HuH-7.5 (cell line): ENCODE data around the gene CDR2L.
"Not testable (repeated sequence)": the region's sequence is repeated elsewhere in the genome, so short reads cannot be mapped to it uniquely, and the experiment has no call there.

Source experiments
- DNase-seq: peaks from one replicate; pipeline ENCODE4 v3.0.0; 2011; ENCODE audit warnings: low spot score

CDR2L gene

DNA sequence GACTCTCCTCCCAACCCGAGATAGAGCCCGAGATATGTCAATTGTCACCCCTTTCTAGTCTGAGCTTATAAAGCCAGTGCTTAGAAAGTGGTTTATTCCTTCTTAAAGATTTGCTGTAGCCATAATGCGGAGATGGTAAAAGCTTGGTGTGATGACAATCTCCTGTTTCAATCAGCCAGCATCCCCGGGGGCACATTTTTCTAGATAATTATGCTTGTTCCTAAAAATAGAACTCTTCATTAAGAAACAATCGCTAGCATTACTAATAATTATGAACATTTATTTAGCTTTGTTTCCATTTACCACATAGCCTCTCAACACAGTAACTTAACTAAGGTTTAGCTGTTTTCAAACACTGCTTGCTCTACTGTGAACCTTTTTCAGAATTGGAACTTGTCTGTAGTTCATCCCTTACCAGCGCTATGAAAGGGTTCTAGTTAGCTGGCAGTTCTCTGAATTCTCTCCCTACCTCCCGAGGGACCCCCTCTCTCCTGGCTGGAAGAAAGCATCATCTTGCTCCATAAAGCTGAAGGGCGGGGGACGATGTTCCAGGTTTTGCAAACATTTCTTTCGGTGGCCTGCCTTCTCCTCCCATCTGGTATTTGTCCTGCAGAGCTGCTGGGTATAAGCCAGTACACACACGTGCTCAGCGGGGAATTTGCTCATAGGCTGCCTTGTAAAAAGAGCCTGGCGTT, 24.1 kb downstream of the CDR2L start:
- no peak for DNase-seq

DNA sequence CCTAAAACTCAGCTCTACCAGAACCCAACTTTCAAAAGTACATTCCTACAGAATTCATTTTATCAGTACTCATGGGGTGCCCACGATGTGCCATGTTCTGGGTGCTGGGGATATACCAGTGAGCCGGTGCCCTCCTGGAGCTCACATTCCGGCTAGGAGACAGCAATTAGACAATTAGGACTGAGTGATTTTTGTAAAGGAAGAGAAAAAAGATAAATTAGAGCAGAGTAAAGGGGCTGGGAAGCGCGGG, 24.6 kb downstream of the CDR2L start:
- no peak for DNase-seq

DNA sequence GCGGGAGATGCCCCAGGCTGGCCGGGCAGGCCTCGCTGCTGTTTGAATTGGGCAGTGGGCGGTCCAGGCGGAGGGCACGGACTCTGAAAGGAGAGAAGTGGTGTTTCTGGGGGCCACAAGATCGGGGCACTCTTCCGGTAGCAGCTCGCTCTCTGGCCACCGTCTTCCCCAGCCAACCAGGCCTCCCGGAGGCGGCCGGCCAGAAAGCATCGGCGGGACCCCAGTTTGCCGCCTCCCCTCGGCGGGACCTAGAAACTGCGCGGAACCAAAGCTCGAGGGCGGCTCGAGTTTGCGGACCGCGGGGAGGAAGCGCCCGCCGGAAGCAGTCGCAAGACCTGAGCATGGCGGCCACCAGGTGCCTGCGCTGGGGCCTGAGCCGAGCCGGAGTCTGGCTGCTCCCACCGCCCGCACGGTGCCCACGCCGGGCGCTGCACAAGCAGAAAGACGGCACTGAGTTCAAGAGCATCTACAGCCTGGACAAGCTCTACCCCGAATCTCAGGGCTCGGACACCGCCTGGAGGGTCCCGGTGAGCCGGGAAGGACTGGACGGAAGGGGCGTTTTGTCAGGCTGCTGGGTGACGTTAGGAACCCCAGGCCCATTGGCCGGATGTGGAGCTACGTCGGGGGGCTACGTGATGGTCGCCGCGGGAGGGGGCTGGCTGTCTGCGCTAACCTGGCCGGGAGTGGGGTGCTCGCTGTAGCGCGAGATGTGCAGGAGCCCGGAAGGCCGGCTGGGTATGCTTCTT, 25.1 kb downstream of the CDR2L start, which contains the start of gene MRPL58:
MRPL58 (plus strand) TSS at position 325 of the 746 bp plus-strand sequence; CDS start at position 342, 17 bp downstream.
- peak; percentile 79 for DNase-seq

DNA sequence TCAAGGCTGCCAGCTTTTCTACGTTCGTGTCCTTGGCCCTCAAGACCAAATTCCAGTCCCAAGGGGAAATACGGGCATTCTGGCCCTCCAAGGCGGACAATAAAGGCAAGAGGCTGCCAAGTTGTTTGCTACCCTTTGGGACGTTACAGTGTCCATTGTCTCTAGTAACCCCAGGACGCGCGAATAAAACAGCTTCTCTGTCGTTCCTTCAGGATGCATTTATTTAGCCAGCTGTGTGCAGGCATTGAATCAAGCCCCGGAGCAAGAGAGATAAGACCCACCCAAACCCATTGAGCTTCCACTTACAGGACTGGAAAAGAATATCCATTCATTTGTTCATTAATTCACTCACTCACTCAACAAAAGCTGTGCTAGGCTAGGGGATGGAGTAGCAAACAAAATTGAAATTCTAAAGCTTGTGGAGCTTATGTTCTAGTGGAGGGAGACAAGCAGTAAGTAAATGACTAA, 25.7 kb downstream of the CDR2L start:
- no peak for DNase-seq

DNA sequence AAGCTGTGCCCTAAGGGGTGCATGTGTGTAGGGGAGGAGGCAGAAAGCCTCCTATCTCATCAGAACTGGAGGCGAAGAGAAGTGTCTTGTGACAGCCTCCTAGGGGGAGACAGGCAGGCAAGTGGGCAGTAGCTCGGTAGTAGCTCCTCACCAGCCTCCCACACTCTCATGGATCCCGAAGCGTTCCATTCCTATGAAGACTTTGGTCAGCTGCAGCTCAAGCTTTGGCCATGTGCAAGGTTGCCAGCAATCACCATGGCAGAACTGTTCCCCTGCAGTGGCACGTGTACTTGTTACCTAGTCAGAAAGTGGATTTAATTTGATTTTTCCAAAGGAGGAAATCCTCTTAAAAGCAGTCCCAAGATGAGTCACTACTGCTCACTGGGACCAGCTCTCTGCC, 31.7 kb downstream of the CDR2L start:
- no peak for DNase-seq

DNA sequence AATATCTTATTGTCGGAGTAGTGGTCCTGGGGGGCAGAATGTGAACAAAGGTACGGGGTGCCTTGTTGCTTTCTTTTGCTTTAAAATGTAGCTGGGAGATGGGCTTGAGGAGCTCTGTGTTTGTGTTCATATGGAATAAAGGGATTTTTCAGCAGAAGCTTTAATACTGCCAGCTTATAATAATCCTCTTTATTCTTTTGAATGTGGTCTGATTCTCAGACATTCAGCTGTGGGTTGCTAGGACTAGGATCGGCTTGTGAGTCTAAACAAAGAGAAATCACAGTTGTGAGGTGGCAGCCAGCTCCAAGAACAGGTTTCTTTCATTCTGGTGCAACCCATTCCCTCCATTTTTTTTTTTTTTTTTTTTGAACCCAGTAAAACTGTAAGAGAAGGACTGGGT, 32.3 kb downstream of the CDR2L start:
- no peak for DNase-seq

DNA sequence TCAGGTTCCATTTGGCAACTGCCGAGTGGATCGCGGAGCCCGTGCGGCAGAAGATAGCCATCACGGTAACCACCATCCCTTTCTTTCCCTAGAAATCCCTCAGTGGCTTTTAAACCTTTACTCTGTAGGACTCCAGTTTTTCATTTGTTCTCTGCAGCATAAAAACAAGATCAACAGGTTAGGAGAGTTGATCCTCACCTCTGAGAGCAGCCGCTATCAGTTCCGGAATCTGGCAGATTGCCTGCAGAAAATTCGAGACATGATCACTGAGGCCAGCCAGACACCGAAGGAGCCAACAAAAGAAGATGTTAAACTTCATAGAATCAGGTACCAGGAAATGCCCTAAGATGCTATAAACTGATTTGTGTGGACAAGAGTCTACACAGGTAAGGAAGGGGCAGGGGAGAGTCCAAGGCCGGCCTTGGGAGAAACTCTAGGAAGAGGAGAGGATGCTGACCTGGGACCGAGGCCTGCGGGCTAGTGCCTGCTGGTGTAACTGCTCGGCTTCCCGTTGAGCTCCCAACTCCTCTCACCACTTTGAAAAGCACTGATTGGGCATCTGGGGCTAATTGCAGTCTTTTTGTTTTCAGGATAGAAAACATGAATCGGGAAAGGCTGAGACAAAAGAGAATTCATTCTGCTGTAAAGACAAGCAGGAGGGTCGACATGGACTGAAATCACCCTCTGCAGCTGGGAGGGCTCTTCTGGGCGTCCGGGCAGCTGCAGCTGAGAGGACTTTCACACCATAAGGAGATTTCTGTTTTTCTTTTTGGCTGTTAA, 33.1 kb downstream of the CDR2L start:
- DNase-seq, result no peak

DNA sequence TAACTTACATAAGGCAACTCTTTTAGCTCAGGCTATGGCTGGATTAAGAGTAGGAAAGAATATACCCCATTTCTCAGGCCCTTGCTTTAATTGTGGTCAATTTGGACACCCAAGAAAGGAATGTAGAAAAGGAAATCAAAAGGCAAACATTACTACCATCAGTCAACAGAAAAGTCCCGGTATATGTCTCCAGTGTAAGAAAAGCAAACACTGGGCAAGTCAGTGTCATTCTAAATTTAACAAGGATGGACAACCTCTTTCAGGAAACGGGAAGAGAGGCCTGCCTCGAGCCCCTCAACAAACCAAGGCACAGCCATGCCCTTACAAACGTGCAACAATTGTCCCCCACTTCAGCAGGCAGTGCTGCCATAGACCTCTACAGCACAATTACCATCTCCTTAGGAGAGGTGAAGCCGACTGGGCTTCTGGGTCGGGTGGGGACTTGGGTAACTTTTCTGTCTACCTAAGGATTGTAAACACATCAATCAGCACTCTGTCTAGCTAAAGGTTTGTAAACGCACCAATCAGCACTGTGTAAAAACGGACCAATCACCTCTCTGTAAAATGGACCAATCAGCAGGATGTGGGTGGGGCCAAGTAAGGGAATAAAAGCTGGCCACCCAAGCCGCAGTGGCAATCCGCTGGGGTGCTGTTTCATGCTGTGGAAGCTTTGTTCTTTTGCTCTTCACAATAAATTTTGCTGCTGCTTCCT, 37.4 kb downstream of the CDR2L start:
- no peak for DNase-seq

DNA sequence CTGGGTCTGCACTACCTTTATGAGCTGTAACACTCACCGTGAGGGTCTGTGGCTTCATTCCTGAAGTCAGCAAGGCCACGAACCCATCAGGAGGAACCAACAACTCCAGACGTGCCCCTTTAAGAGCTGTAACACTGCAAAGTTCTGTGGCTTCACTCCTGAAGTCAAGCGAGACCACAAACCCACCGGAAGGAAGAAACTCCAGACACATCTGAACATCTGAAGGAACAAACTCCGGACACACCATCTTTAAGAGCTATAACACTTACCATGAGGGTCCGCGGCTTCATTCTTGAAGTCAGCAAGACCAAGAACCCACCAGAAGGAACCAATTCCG, 37.9 kb downstream of the CDR2L start:
- not testable (repeated sequence) for DNase-seq

DNA sequence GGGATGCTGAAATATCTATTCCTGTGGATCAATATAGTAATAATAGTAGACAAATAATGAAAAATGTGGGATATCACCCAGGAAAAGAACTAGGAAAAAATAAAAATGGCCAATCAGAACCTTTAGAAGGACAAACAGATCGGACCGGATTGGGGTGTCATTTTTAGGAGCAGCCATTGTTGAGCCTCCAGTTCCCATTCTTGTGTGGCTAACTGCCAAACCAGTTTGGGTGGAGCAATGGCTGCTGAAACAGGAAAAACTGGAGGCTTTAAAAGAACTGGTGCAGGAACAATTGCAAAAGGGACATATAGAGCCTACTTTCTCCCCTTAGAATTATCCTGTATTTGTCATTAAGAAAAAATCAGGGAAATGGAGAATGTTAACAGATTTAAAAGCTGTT, 39.2 kb downstream of the CDR2L start:
- not testable (repeated sequence) for DNase-seq

DNA sequence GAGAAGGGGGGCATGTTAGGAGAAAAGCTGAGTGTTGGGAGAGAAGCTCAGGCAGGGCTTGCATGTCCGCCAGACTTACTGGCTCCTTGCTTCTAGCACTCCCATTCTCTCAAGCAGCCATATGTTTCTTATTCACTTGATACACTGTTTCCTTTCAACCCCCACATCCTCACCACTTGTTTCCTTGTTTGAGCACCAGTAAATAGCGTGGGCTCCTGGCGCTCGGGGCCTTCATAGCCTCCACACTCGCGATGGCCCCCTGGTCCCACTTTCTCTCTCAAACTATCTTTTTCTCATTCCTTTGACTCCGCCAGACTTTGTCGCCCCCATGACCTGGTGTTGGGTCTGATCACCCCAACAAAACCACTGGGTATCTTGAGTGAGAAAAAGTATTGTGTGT, 42.7 kb downstream of the CDR2L start:
- DNase-seq, result no peak

DNA sequence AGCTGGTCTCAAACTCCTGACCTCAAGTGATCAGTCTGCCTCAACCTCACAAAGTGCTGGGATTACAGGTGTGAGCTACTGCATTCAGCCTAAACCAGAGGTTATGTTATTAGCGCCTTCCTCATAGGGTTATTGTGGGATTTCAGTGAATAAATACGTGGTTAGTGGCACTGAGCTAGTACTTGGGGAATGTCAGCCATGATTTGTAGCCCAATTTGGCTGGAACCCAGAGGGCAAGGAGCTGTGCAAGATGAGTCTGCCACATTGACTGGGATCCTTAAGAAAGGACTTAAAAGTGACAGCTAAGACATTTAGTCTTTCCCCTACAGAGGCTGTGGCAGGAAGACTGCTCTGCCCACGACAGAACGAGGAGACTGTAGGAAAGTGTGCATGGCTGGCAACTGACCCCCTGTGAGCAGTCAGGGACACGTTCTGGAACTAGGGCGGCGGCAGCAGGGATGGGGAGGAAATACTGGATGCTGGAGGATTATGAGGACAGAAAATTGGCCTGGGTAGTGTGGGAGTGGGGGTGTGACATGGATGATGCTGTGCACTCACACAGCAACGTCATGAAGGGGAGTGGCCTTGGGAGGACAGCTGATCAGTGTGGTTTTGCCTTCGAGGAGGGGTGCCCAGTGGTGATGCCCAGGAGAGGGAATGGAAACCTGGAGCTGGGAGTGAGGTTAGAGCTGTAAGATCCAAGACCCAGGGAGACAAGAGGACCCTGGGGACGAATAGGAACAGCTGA, 44.7 kb downstream of the CDR2L start:
- DNase-seq, result no peak

DNA sequence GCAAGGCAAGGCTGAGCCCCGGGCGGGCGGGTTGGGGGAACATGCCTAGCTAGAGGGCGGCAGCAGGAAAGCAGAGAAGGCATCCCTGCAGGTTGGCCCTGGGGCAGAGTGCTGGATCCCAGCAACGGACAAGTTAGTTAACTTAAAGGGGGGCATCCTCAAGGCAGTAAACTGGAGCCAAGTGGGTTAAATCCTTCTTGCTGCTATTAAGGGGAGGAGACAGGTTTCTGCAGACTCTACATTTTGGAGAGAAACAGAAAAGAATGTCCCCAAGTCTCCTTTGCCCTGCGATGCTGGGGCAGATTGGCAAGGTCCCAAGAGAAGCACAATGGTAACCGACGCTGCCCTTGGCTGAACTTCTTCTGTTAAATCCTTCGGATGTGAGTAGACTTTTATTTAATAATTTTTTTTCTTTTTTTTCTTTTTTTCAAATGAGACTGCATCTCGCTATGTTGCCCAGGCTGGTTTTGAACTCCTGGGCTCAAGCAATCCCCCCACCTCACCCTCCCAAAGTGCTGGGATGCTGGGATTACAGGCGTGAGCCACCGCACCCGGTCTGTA, 45.4 kb downstream of the CDR2L start:
- no peak for DNase-seq

DNA sequence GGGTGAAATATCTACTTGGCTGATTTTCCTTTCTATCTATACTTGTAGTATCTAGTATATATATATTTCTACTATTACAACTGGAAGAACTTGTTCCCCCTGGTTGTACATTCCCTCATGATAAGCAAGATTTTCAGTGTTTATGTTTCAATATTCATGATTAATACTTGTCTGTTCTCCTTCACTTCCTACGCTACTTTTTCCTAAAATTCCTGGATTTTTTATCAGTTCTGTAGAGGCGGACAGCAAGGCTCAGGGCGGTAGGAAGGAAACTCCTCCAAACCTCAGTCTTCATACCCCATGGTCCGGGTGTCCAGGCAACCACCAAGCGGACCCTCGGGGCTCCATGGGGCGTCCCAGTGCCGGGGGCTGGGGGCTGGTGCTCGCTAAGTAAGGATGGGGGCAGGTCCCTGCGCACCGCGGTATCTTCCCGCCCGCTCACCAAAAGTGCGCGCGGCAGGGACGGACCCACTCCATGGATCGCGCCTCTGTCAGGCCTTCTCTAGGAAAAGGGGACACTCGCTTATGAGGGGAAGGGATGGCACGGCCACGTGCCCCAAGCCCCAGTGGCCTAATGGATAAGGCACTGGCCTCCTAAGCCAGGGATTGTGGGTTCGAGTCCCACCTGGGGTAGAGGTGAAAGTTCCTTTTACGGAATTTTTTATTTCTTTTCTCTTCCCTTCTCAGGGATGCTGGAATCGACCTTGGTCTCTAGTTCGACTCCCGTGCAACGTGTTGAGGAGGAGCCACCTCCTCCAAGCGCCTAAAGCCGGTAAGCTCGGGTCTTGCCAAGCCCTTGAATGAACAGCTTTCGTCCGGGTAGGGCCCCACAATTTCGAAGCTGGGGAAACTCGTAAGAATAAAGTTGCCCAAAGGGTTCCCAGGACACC, 46.2 kb downstream of the CDR2L start:
- DNase-seq, result peak; percentile 60

DNA sequence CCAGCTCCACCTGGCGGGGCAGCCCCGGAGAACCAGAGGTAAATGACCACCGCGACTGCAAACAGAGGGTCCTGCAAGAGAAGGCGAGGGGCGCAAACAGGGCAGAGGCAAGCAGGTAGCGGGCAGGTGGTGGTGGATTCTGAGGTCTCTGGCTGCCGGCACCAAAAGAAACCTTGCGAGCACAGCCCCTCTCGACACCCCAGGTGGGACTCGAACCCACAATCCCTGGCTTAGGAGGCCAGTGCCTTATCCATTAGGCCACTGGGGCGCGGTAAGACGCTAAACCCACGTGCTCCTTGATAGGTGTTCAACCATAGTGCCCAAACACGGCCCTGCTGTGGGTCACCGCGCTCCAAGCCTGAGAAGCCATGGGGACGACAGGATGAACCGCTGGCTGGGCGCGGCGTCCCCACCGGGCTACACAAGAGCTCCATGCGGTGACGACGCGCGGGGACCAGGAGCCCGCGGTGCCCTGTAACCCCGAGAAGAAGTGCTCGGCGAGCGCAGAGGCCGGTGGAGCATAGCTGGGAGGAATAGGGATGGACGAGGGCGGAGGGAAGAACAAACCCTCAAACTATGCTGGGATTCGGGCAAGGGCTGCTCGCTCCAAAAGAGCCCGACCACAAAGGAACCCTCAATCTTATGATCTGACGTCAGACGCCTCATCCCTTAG, 46.9 kb downstream of the CDR2L start:
- DNase-seq, result no peak

DNA sequence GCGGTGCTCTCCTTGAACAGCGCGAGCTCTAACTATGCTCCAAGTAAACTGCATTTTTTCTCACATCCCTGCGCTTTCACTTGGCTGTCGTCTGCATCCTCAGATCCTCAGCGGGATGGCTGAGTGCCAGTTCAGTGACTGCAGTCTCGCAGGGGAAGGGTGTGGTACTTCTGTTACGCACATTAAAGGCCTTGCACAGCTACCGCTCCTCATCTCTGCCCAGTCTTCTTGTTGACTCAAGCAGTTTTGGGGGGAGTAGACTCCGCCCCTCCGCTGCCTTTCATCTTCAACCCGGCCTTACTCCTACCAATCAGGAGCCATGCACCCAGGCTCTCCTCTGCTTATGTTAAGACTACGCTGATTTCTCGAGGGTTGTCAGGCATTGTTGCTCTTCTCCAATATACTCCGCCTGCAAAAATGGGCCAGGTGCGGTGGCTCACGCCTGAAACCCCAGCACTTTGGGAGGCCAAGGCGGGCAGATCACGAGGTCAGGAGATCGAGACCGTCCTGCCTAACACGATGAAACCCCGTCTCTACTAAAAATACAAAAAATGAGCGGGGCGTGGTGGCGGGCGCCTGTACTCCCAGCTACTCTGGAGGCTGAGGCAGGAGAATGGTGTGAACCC, 49.3 kb downstream of the CDR2L start:
- no peak for DNase-seq

DNA sequence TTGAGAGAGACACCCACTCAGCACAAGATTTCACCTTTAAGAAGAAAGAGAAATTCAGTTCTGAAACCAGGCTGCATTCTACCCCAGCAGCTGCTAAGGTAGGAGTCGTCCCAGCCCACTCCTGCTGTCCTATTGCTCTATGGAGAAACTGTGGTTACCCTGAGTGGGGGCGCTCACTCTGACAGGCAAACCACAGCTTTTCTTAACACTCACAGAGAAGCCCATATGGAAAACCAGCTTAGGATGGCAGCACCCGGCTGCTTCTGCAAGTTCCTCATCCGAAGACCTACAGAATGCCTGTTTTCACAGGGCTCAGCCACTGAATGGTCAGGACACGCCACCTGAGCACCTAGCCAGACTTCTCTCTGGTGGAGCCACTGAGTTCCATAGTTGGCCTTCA, 51.8 kb downstream of the CDR2L start:
- no peak for DNase-seq

DNA sequence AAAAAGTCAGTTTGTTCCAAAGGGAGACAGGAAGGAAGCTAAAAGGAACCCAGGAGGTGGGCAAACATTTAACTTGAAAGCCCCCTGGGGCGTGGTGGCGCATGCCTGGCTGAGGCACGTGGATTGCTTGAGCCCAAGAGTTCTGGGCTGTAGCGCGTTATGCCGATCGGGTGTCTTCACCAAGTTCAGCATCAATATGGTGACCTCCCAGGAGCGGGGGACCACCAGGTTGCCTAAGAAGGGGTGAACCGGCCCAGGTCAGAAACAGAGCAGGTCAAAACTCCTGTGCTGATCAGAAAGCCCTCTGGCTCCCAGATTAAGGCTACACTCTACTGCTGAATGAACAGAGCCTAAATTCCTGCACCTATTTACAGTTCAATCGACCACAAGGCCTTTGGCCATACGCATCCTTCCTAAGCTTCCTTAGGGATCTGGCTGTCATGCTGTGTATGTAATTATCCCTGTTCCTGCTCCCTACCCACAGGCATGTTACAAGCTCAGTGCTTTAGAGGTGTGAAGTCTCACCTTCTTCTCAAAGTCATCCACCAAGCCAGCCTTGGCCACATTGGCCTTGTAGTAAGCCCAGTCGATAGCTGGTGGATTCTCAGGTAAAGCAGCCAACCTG, 54.3 kb downstream of the CDR2L start:
- DNase-seq, result no peak

DNA sequence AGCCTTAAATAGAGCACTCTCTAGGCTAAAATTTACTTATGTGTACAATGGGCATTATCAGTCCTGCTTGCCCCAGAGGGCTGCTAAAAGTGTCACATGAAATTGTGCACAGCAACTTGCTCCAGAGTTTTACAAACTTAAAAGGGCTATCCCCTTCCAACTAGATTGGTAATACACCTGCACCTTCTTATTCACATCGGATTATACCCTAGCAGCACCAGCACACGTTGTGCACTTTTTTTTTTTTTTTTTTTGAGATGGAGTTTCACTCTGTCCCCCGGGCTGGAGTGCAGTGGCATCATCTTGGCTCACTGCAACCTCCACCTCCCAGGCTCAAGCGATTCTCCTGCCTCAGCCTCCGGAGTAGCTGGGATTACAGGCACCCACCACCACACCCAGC, 56.4 kb downstream of the CDR2L start:
- not testable (repeated sequence) for DNase-seq
